ENCODE data around the gene CABLES1.

GRCh38 chr18:23176701-23177432 is 41.6 kb downstream of the CABLES1 start:
- TF ChIP-seq EZH2 (IDR thresholded peaks at IDR 0.05) (no peak), POLR2AphosphoS5 (IDR thresholded peaks at IDR 0.05; ENCODE audit: borderline replicate concordance, low read depth, low read length) (no peak), FOXP2 (optimal IDR thresholded peaks at IDR 0.05; ENCODE audit: control extremely low read depth, extremely low read length, insufficient read depth) (no peak)

Measured in SK-N-MC (cell line).